Mesenchymal stem cell (in vitro differentiated cells and primary cell): ENCODE measurements around the gene CRYGA.
"Not testable (repeated sequence)": the region's sequence is repeated elsewhere in the genome, so short reads cannot be mapped to it uniquely, and the experiment has no call there.

ENCODE experiments used
- DNase-seq: peaks from one replicate; pipeline ENCODE4 v3.0.0-alpha.2; 2013
- H2AFZ ChIP-seq: one replicate; pipeline ENCODE4 v1.6.1; 2013; ENCODE audit warnings: low read depth, mild to moderate bottlenecking, control low read depth, inconsistent platforms, low read length, moderate library complexity
- H2AK5ac ChIP-seq: 2 replicates; pipeline ENCODE4 v1.6.1; 2013; ENCODE audit warnings: low read length, moderate library complexity, mild to moderate bottlenecking, inconsistent platforms; ENCODE audit not compliant: severe bottlenecking
- H2BK120ac ChIP-seq: one replicate; pipeline ENCODE4 v1.6.1; 2013; ENCODE audit warnings: low read depth, mild to moderate bottlenecking, inconsistent platforms, low read length, moderate library complexity
- H2BK12ac ChIP-seq, 2 experiments: one replicate each; pipeline ENCODE4 v1.6.1; 2013; ENCODE audit warnings: inconsistent platforms in 2 of 2, low read length in 2 of 2, mild to moderate bottlenecking in 2 of 2, moderate library complexity in 2 of 2, control low read depth in 1 of 2
- H2BK15ac ChIP-seq: one replicate; pipeline ENCODE4 v1.6.1; 2013; ENCODE audit warnings: mild to moderate bottlenecking, low read depth, inconsistent platforms; ENCODE audit not compliant: poor library complexity, severe bottlenecking
- H2BK5ac ChIP-seq: 2 replicates; pipeline ENCODE4 v1.6.1; 2013; ENCODE audit warnings: low read depth, mild to moderate bottlenecking, low read length, control low read depth, inconsistent platforms; ENCODE audit not compliant: poor library complexity, severe bottlenecking
- H3K14ac ChIP-seq, 2 experiments: one replicate each; pipeline ENCODE4 v1.6.1; 2013; ENCODE audit warnings: inconsistent platforms in 2 of 2, low read length in 2 of 2, control low read depth in 1 of 2, mild to moderate bottlenecking in 1 of 2, moderate library complexity in 1 of 2
- H3K18ac ChIP-seq, 2 experiments: one replicate each; pipeline ENCODE4 v1.6.1; 2013; ENCODE audit warnings: inconsistent platforms in 2 of 2, low read length in 2 of 2, control low read depth in 1 of 2, low read depth in 1 of 2, mild to moderate bottlenecking in 1 of 2
- H3K23ac ChIP-seq, 2 experiments: one replicate each; pipeline ENCODE4 v1.6.1; 2013; ENCODE audit warnings: inconsistent platforms in 2 of 2, low read length in 2 of 2, mild to moderate bottlenecking in 2 of 2, moderate library complexity in 2 of 2, control low read depth in 1 of 2
- H3K27ac ChIP-seq: 2 replicates; pipeline ENCODE4 v1.5.1; 2013; ENCODE audit warnings: mild to moderate bottlenecking, moderate library complexity, low read length, control low read depth, inconsistent platforms; ENCODE audit not compliant: poor library complexity, severe bottlenecking
- H3K27me3 ChIP-seq, 2 experiments: 2 replicates each; pipeline versions ENCODE4 v1.6.1 to v1.7.0; 2013; ENCODE audit warnings: low read length in 2 of 2, mild to moderate bottlenecking in 2 of 2, moderate library complexity in 2 of 2, control low read depth in 1 of 2, inconsistent platforms in 1 of 2; ENCODE audit not compliant: control insufficient read depth in 1 of 2, insufficient read depth in 1 of 2
- H3K36me3 ChIP-seq, 2 experiments: 2 replicates each; pipeline versions ENCODE4 v1.6.1 to v1.7.0; 2013; ENCODE audit warnings: low read length in 2 of 2, control low read depth in 1 of 2, inconsistent platforms in 1 of 2, low read depth in 1 of 2, mild to moderate bottlenecking in 1 of 2; ENCODE audit not compliant: insufficient read depth in 2 of 2, control insufficient read depth in 1 of 2
- H3K4ac ChIP-seq, 2 experiments: one replicate each; pipeline ENCODE4 v1.6.1; 2013; ENCODE audit warnings: inconsistent platforms in 2 of 2, low read length in 2 of 2, mild to moderate bottlenecking in 2 of 2, moderate library complexity in 2 of 2, control low read depth in 1 of 2, low read depth in 1 of 2
- H3K4me1 ChIP-seq: 2 replicates; pipeline ENCODE4 v1.6.1; 2013; ENCODE audit warnings: low read depth, low read length, control low read depth; ENCODE audit not compliant: control insufficient read depth, insufficient read depth
- H3K4me2 ChIP-seq: 2 replicates; pipeline ENCODE4 v1.6.1; 2013; ENCODE audit warnings: low read length, mild to moderate bottlenecking, inconsistent platforms; ENCODE audit not compliant: poor library complexity, severe bottlenecking
- H3K4me3 ChIP-seq, 2 experiments: 2 replicates each; pipeline versions ENCODE4 v1.5.1 to v1.7.0; 2013; ENCODE audit warnings: low read length in 2 of 2, mild to moderate bottlenecking in 2 of 2, control low read depth in 1 of 2, low read depth in 1 of 2; ENCODE audit not compliant: insufficient read depth in 1 of 2
- H3K79me1 ChIP-seq: replicated peaks from 2 replicates; pipeline ENCODE4 v1.6.1; 2013; ENCODE audit warnings: mild to moderate bottlenecking, control low read depth, low read length, inconsistent platforms; ENCODE audit not compliant: poor library complexity, severe bottlenecking
- H3K9ac ChIP-seq: 2 replicates; pipeline ENCODE4 v1.7.0; 2013; ENCODE audit warnings: mild to moderate bottlenecking, low read length, moderate library complexity
- H3K9me3 ChIP-seq: 2 replicates; pipeline ENCODE4 v1.7.0; 2013; ENCODE audit warnings: mild to moderate bottlenecking, low read length; ENCODE audit not compliant: control insufficient read depth
- H4K8ac ChIP-seq: one replicate; pipeline ENCODE4 v1.6.1; 2013; ENCODE audit warnings: inconsistent platforms, mild to moderate bottlenecking, low read length, moderate library complexity
- H4K91ac ChIP-seq: one replicate; pipeline ENCODE4 v1.6.1; 2013; ENCODE audit warnings: mild to moderate bottlenecking, low read length, inconsistent platforms
- WGBS: methylation state at CpG from one replicate; pipeline ENCODE4 v1.1.7; 2013; ENCODE audit warnings: mixed read lengths; 5-methylcytosine and 5-hydroxymethylcytosine counted together

Gene CRYGA

DNA sequence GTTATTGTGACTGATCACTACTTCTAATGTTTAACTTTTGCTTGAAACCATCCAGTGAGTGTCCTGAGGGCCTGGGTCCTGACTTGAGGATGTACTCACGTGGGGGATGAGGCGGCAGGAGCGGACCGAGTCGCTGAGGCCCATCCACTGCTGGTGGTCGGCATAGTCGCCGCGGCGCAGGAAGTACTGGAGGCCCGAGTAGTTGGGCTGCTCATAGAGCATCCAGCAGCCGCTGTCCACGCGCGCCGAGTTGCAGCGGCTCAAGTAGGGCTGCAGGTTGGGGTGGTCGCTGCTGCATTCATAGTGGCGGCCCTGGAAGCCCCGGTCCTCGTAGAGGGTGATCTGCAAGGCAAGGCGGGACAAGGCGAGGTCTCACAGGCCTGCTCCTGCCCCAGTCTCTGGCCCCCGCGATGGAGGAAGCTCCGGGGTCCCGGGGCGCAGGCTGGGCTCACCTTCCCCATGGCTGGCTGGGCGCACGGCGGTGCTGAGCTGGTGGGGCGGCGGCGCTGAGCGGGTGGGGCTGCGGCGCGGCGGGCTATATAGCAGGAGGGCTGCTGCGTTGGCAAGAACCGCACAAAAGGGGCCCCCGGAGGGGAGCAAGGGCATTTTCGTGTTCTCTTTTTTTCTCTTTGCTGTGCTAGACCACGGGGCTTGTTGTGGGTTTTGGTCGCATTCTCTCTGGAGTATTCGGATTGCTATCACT, 39.2 kb downstream of the CRYGA start, which contains the start of gene CRYGD:
CRYGD (minus strand) TSS at position 512 of the 703 bp plus-strand sequence; CDS start at position 461, 51 bp downstream.
- H3K9ac ChIP-seq, H3K4me2 ChIP-seq, H2BK120ac ChIP-seq, H3K9me3 ChIP-seq, H3K18ac ChIP-seq, H3K27ac ChIP-seq, H2AK5ac ChIP-seq, H4K91ac ChIP-seq, H3K36me3 ChIP-seq, H3K23ac ChIP-seq, DNase-seq, H2BK12ac ChIP-seq, H2BK15ac ChIP-seq, H3K79me1 ChIP-seq, H3K4ac ChIP-seq, H2BK5ac ChIP-seq, H2AFZ ChIP-seq, H4K8ac ChIP-seq, H3K4me1 ChIP-seq, H3K14ac ChIP-seq: not testable (repeated sequence)
- H3K4me3 ChIP-seq = peak within 1 kb of the TSS in 1 of 2 experiments; percentile 49
- H3K27me3 ChIP-seq = peaks cover 0 to 28% of the 10 kb centered on the region in 2 experiments
- 84% methylated on average over 46 of the region's 46 CpGs for WGBS

DNA sequence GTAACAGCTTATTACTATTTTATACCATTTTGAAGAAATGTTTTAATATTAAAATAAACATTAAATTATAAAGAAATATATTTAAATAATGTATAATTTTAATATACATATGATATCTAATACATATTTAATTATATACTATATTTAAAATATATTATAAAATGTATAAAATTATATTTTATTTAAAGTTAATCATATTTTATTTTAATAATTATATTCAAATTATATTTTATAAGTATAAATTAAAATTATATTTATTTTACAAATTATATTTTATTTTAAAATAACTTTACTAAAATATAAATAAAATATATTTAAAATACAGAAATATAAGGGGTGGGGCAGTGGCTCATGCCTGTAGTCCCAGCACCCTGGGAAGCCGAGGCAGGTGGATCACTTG, 41.1 kb downstream of the CRYGA start:
- Histone ChIP-seq H3K14ac (no peak overlapping the region), H4K8ac (no peak overlapping the region), H2AFZ (no peak overlapping the region), H3K9ac (no peak overlapping the region), H3K4ac (no peak overlapping the region), H2BK5ac (no peak overlapping the region), H3K4me1 (no peaks in the 10 kb centered on the region), H3K27ac (no peak overlapping the region), H2BK15ac (no peak overlapping the region), H2BK12ac (no peak overlapping the region), H3K27me3 (peaks cover 0 to 26% of the 10 kb centered on the region in 2 experiments), H3K4me2 (no peak overlapping the region), H3K23ac (no peak overlapping the region), H3K9me3 (no peaks in the 10 kb centered on the region), H4K91ac (no peak overlapping the region), H2BK120ac (no peak overlapping the region), H3K18ac (no peak overlapping the region), H2AK5ac (no peak overlapping the region), H3K79me1 (no peaks in the 10 kb centered on the region), H3K36me3 (no peaks in the 10 kb centered on the region), H3K4me3 (no peak overlapping the region)
- no peak for DNase-seq
- 100% methylated on average over 1 of the region's 1 CpG for WGBS

DNA sequence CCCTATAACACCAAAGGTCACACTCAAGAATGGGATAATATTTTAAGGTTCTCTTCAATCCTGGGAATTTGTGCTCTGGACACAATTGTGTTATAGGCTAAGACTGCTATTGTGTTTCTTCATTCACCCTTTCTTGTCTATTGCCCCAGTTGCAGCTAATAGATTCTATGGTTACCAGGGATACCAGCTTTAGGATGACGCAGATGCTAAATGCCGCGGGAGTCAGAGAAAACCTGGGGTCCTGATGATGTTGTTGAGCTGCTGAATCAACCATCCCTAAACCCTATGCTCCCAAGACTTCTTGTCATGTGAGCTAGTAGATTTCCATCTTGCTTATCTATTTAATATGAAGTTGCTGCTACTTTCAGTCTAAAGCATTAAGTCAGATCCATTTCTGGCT, 44.5 kb downstream of the CRYGA start:
- no peaks in the 10 kb centered on the region for H3K36me3 ChIP-seq
- H3K9ac ChIP-seq = no peak overlapping the region
- H2AK5ac ChIP-seq = no peak overlapping the region
- no peaks in the 10 kb centered on the region for H3K4me1 ChIP-seq
- no peak overlapping the region for H3K14ac ChIP-seq
- WGBS = 100% methylated on average over 3 of the region's 3 CpGs
- H2BK120ac ChIP-seq = no peak overlapping the region
- H3K23ac ChIP-seq = no peak overlapping the region
- H3K4me3 ChIP-seq = no peak overlapping the region
- H2BK12ac ChIP-seq = no peak overlapping the region
- H3K27me3 ChIP-seq = peaks cover 0 to 21% of the 10 kb centered on the region in 2 experiments
- H3K4ac ChIP-seq = no peak overlapping the region
- DNase-seq = no peak
- H3K9me3 ChIP-seq = no peaks in the 10 kb centered on the region
- H4K91ac ChIP-seq = no peak overlapping the region
- H3K4me2 ChIP-seq = no peak overlapping the region
- no peak overlapping the region for H3K18ac ChIP-seq
- H2BK5ac ChIP-seq = no peak overlapping the region
- no peak overlapping the region for H2AFZ ChIP-seq
- H2BK15ac ChIP-seq = no peak overlapping the region
- H4K8ac ChIP-seq = no peak overlapping the region
- H3K27ac ChIP-seq = no peak overlapping the region
- H3K79me1 ChIP-seq = no peaks in the 10 kb centered on the region

DNA sequence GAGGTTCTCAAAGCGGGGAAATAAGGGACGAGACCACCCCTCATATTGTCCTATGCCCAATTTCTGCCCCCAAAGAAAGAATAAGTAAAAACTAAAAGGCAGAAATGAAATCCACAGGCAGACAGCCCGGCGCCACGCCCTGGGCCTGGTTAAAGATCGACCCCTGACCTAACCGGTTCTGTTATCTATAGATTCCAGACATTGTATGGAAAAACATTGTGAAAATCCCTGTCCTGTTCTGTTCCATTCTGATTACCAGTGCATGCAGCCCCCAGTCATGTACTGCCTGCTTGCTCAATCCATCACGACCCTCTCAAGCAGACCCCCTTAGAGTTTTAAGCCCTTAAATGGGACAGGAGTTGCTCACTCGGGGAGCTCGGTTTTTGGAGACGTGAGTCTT, 46.0 kb downstream of the CRYGA start:
- not testable (repeated sequence) for H3K27ac ChIP-seq, H3K4ac ChIP-seq

More for the DNA sequence above, 46.0 kb downstream of the CRYGA start:
- H3K4me2 ChIP-seq, H3K9ac ChIP-seq, H3K4me1 ChIP-seq, H2BK15ac ChIP-seq, DNase-seq, H2BK120ac ChIP-seq, H3K23ac ChIP-seq, H3K9me3 ChIP-seq, H4K91ac ChIP-seq, H2AFZ ChIP-seq, H3K18ac ChIP-seq, H4K8ac ChIP-seq, H3K14ac ChIP-seq, H2BK12ac ChIP-seq, H3K4me3 ChIP-seq, H2AK5ac ChIP-seq, H3K36me3 ChIP-seq, H3K79me1 ChIP-seq, H2BK5ac ChIP-seq: not testable (repeated sequence)
- H3K27me3 ChIP-seq = peaks cover 9 to 30% of the 10 kb centered on the region in 2 experiments
- WGBS = 92% methylated on average over 11 of the region's 11 CpGs
